ENCODE measurements around the gene DUSP22.

DNA sequence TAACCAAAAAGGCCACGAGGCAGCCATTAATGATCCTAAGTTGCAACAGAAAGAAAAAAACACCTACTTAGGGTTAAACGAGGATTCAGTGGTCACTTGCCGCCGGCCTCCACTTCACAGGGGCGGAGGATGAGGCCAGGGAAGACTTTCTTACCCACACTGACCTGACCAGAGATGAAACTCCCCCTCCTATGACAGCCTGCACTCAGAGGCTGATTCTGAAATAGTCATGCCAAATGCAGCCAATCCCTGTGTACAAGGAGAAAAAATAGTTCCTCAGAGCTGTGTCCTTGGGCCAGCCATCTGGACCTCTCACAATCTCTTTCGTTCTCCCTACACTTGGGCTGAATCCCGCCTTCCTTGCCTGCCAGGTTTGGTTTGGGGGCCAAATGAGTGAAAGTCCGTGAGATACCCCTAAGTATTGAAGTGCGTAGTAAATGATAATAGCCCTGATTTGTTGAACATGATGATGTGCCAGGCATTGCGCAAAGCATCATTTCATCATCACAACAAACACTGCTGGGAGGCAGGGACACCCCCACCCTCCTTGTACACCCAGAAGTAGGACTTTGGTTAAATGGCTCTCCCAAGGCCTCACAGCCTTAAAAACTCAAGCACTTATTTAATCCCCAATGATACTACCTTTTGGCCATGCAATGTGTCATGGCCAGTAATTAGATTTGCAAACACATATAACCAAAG lies 96.1 kb downstream of the DUSP22 start:
- TF ChIP-seq, protein P1, sequence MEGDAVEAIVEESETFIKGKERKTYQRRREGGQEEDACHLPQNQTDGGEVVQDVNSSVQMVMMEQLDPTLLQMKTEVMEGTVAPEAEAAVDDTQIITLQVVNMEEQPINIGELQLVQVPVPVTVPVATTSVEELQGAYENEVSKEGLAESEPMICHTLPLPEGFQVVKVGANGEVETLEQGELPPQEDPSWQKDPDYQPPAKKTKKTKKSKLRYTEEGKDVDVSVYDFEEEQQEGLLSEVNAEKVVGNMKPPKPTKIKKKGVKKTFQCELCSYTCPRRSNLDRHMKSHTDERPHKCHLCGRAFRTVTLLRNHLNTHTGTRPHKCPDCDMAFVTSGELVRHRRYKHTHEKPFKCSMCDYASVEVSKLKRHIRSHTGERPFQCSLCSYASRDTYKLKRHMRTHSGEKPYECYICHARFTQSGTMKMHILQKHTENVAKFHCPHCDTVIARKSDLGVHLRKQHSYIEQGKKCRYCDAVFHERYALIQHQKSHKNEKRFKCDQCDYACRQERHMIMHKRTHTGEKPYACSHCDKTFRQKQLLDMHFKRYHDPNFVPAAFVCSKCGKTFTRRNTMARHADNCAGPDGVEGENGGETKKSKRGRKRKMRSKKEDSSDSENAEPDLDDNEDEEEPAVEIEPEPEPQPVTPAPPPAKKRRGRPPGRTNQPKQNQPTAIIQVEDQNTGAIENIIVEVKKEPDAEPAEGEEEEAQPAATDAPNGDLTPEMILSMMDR (IDR thresholded peaks at IDR 0.05; ENCODE audit: low read depth, low read length, missing input control), result no peak
- TF ChIP-seq YY1 (IDR thresholded peaks at IDR 0.05) (peak; percentile 87), ATF3 (IDR thresholded peaks at IDR 0.05) (peak; percentile 91), SP1 (IDR thresholded peaks at IDR 0.05) (peak; percentile 36), FOXA1 (IDR thresholded peaks at IDR 0.05) (peak; percentile 36), RAD21 (IDR thresholded peaks at IDR 0.05) (peak; percentile 34 to 47), HNF4G (IDR thresholded peaks at IDR 0.05) (peak; percentile 26), JUND (IDR thresholded peaks at IDR 0.05) (peak; percentile 33 to 67), ZBTB33 (IDR thresholded peaks at IDR 0.05) (peak; percentile 73), TAF1 (conservative IDR thresholded peaks at IDR 0.05) (no peak), RXRA (IDR thresholded peaks at IDR 0.05) (peak; percentile 27 to 83), GABPA (IDR thresholded peaks at IDR 0.05 in 1 of 2, conservative IDR thresholded peaks at IDR 0.05 in 1 of 2) (no peak)
- TF ChIP-seq, protein P2, sequence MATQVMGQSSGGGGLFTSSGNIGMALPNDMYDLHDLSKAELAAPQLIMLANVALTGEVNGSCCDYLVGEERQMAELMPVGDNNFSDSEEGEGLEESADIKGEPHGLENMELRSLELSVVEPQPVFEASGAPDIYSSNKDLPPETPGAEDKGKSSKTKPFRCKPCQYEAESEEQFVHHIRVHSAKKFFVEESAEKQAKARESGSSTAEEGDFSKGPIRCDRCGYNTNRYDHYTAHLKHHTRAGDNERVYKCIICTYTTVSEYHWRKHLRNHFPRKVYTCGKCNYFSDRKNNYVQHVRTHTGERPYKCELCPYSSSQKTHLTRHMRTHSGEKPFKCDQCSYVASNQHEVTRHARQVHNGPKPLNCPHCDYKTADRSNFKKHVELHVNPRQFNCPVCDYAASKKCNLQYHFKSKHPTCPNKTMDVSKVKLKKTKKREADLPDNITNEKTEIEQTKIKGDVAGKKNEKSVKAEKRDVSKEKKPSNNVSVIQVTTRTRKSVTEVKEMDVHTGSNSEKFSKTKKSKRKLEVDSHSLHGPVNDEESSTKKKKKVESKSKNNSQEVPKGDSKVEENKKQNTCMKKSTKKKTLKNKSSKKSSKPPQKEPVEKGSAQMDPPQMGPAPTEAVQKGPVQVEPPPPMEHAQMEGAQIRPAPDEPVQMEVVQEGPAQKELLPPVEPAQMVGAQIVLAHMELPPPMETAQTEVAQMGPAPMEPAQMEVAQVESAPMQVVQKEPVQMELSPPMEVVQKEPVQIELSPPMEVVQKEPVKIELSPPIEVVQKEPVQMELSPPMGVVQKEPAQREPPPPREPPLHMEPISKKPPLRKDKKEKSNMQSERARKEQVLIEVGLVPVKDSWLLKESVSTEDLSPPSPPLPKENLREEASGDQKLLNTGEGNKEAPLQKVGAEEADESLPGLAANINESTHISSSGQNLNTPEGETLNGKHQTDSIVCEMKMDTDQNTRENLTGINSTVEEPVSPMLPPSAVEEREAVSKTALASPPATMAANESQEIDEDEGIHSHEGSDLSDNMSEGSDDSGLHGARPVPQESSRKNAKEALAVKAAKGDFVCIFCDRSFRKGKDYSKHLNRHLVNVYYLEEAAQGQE (IDR thresholded peaks at IDR 0.05), result peak; percentile 66
- TF ChIP-seq, protein P3, sequence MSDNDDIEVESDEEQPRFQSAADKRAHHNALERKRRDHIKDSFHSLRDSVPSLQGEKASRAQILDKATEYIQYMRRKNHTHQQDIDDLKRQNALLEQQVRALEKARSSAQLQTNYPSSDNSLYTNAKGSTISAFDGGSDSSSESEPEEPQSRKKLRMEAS (IDR thresholded peaks at IDR 0.05), result peak; percentile 73
